Peyer's patch (tissue), 4 donors: ENCODE measurements around the gene LY86.

Experiments
- POLR2A ChIP-seq, 2 donors: fragments of 450-650 bp; IDR thresholded peaks; one replicate each; pipeline ENCODE4 v1.5.1; 2017; ENCODE audit warnings: antibody characterized with exemption in 2 of 2, mild to moderate bottlenecking in 2 of 2, moderate library complexity in 2 of 2
- TF ChIP-seq, protein P1 (sequence below), 6 experiments: fragments of 450-650 bp in 4 of 6; fragments of 200-600 bp in 2 of 6; sonication (generic) in 1 of 6; IDR thresholded peaks; one replicate each; pipeline ENCODE4 v1.5.1; 2017 to 2019; ENCODE audit warnings: antibody characterized with exemption in 6 of 6, mild to moderate bottlenecking in 3 of 6, moderate library complexity in 1 of 6

DNA sequence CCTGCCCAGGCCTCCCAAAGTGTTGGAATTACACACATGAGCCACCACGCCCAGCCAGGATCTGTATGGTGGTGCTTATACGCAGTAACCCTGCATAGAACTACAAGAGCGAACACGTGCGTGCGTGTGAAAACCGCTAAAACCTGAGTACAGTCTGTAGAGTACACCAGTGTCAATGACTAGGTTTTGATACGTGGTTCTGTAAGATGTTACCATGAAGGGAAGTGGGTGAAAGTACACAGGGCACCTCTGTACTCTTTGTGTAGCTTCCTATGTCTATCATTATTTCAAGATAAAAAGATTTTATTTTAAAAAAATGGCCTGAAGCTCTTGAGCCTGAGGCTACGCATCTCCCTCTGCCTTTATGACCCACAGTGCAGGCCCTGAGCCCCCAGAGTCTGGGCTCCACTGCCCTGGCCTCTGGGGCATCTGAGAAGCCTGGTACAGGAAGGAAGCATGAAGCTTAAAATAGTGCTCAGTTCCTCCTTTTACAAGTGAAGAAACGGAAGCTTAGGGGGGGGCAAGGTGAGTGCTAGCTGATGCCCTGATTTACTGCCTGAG is 21.6 kb downstream of the LY86 start:
- TF ChIP-seq, protein P1, sequence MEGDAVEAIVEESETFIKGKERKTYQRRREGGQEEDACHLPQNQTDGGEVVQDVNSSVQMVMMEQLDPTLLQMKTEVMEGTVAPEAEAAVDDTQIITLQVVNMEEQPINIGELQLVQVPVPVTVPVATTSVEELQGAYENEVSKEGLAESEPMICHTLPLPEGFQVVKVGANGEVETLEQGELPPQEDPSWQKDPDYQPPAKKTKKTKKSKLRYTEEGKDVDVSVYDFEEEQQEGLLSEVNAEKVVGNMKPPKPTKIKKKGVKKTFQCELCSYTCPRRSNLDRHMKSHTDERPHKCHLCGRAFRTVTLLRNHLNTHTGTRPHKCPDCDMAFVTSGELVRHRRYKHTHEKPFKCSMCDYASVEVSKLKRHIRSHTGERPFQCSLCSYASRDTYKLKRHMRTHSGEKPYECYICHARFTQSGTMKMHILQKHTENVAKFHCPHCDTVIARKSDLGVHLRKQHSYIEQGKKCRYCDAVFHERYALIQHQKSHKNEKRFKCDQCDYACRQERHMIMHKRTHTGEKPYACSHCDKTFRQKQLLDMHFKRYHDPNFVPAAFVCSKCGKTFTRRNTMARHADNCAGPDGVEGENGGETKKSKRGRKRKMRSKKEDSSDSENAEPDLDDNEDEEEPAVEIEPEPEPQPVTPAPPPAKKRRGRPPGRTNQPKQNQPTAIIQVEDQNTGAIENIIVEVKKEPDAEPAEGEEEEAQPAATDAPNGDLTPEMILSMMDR (IDR thresholded peaks at IDR 0.05) = no peak
- no peak for TF ChIP-seq POLR2A (IDR thresholded peaks at IDR 0.05)
